H9 (cell line): Measurements from ENCODE around the gene CHCHD6. TPM values are rescaled to one million over a fixed set of nuclear protein-coding genes. Genes with fewer than 3 reads are reported as not detected.
A peak's percentile ranks its signal among the peaks of the same experiment; 100 is the strongest.

Experiments
- DNase-seq: peaks from one replicate; pipeline ENCODE4 v3.0.0-alpha.2; 2017
- H2AFZ ChIP-seq: one replicate; pipeline ENCODE4 v1.6.1; 2013; ENCODE audit warnings: mild to moderate bottlenecking, low read length, control low read depth, moderate library complexity
- H2AK5ac ChIP-seq: 2 replicates; pipeline ENCODE4 v1.6.1; 2013; ENCODE audit warnings: low read length, control low read depth, mixed read lengths; ENCODE audit not compliant: insufficient read length
- H2BK120ac ChIP-seq: one replicate; pipeline ENCODE4 v1.6.1; 2013; ENCODE audit warnings: low read depth, mild to moderate bottlenecking, low read length, control low read depth, inconsistent platforms; ENCODE audit not compliant: poor library complexity, severe bottlenecking
- H2BK12ac ChIP-seq: 2 replicates; pipeline ENCODE4 v1.6.1; 2013; ENCODE audit warnings: low read length, control low read depth, mixed read lengths, low read depth; ENCODE audit not compliant: insufficient read length
- H2BK15ac ChIP-seq: 2 replicates; pipeline ENCODE4 v1.6.1; 2013; ENCODE audit warnings: low read depth, low read length, control low read depth
- H2BK20ac ChIP-seq: one replicate; pipeline ENCODE4 v1.6.1; 2013; ENCODE audit warnings: low read depth, mild to moderate bottlenecking, low read length, control low read depth, inconsistent platforms; ENCODE audit not compliant: poor library complexity, severe bottlenecking
- H2BK5ac ChIP-seq: 2 replicates; pipeline ENCODE4 v1.6.1; 2013; ENCODE audit warnings: low read length, control low read depth, mixed read lengths; ENCODE audit not compliant: insufficient read length
- H3K14ac ChIP-seq: 2 replicates; pipeline ENCODE4 v1.6.1; 2013; ENCODE audit warnings: low read length, control low read depth; ENCODE audit not compliant: insufficient read depth
- H3K18ac ChIP-seq: 2 replicates; pipeline ENCODE4 v1.6.1; 2013; ENCODE audit warnings: low read depth, mild to moderate bottlenecking, mixed read lengths, low read length, control low read depth; ENCODE audit not compliant: insufficient read length
- H3K23ac ChIP-seq: 2 replicates; pipeline ENCODE4 v1.6.1; 2013; ENCODE audit warnings: low read length, control low read depth, mixed read lengths, low read depth; ENCODE audit not compliant: insufficient read length
- H3K23me2 ChIP-seq: 2 replicates; pipeline ENCODE4 v1.6.1; 2013; ENCODE audit warnings: low read depth, mild to moderate bottlenecking, mixed read lengths, low read length, control low read depth; ENCODE audit not compliant: insufficient read length, poor library complexity, severe bottlenecking
- H3K27ac ChIP-seq: 2 replicates; pipeline ENCODE4 v1.5.1; 2013; ENCODE audit warnings: low read length, control low read depth, mixed read lengths, low read depth; ENCODE audit not compliant: insufficient read length
- H3K27me3 ChIP-seq: 2 replicates; pipeline ENCODE4 v1.6.1; 2013; ENCODE audit warnings: low read length, control low read depth, inconsistent platforms; ENCODE audit not compliant: insufficient read depth
- H3K4ac ChIP-seq: 2 replicates; pipeline ENCODE4 v1.6.1; 2013; ENCODE audit warnings: low read depth, mild to moderate bottlenecking, control low read depth, inconsistent platforms, low read length, moderate library complexity
- H3K4me1 ChIP-seq: 2 replicates; pipeline ENCODE4 v1.6.1; 2013; ENCODE audit warnings: low read length, control low read depth, inconsistent platforms; ENCODE audit not compliant: insufficient read depth
- H3K4me2 ChIP-seq: 2 replicates; pipeline ENCODE4 v1.6.1; 2013; ENCODE audit warnings: low read length, control low read depth, mixed read lengths; ENCODE audit not compliant: insufficient read length, insufficient read depth
- H3K56ac ChIP-seq: 2 replicates; pipeline ENCODE4 v1.6.1; 2013; ENCODE audit warnings: low read depth, mild to moderate bottlenecking, mixed read lengths, low read length, control low read depth; ENCODE audit not compliant: insufficient read length
- H3K79me1 ChIP-seq: 2 replicates; pipeline ENCODE4 v1.6.1; 2013; ENCODE audit warnings: low read depth, mild to moderate bottlenecking, moderate library complexity, low read length, control low read depth, inconsistent platforms; ENCODE audit not compliant: insufficient read depth, poor library complexity, severe bottlenecking
- H3K79me2 ChIP-seq: 2 replicates; pipeline ENCODE4 v1.6.1; 2013; ENCODE audit warnings: low read length, control low read depth, inconsistent platforms; ENCODE audit not compliant: insufficient read depth
- H3K9ac ChIP-seq: 2 replicates; pipeline ENCODE4 v1.6.1; 2013; ENCODE audit warnings: low read length, control low read depth, mixed read lengths; ENCODE audit not compliant: insufficient read length; ENCODE audit errors: extremely low read depth
- H3K9me3 ChIP-seq: one replicate; pipeline ENCODE4 v1.6.1; 2013; ENCODE audit warnings: low read depth, low read length, inconsistent platforms; ENCODE audit not compliant: control insufficient read depth
- H3T11ph ChIP-seq: one replicate; pipeline ENCODE4 v1.6.1; 2013; ENCODE audit warnings: mild to moderate bottlenecking, low read length, control low read depth, inconsistent platforms
- H4K20me1 ChIP-seq: one replicate; pipeline ENCODE4 v1.6.1; 2013; ENCODE audit not compliant: control insufficient read depth, insufficient read length, insufficient read depth
- H4K5ac ChIP-seq: 2 replicates; pipeline ENCODE4 v1.6.1; 2013; ENCODE audit warnings: low read depth, mild to moderate bottlenecking, mixed read lengths, low read length, control low read depth; ENCODE audit not compliant: insufficient read length
- H4K8ac ChIP-seq: replicated peaks from 2 replicates; pipeline ENCODE4 v1.6.1; 2013; ENCODE audit warnings: low read length, control low read depth, mixed read lengths, low read depth; ENCODE audit not compliant: insufficient read length
- H4K91ac ChIP-seq: 2 replicates; pipeline ENCODE4 v1.6.1; 2013; ENCODE audit warnings: low read depth, mild to moderate bottlenecking, moderate library complexity, mixed read lengths, low read length, control low read depth; ENCODE audit not compliant: insufficient read length
- H3K27ac Mint-ChIP-seq, 3 experiments: 2 replicates in 2 of 3; 3 replicates in 1 of 3; pipeline ENCODE4 v1.8.0; 2020 to 2021; ENCODE audit warnings: mixed read lengths in 3 of 3, mild to moderate bottlenecking in 1 of 3, moderate library complexity in 1 of 3
- H3K27me3 Mint-ChIP-seq: 2 replicates; pipeline ENCODE4 v1.8.0; 2021; ENCODE audit warnings: low read depth, mild to moderate bottlenecking, moderate library complexity, mixed read lengths
- H3K36me3 Mint-ChIP-seq, 3 experiments: 2 replicates in 2 of 3; 3 replicates in 1 of 3; pipeline ENCODE4 v1.8.0; 2020 to 2021; ENCODE audit warnings: low read depth in 3 of 3, mixed read lengths in 3 of 3; ENCODE audit not compliant: insufficient read depth in 1 of 3
- H3K4me1 Mint-ChIP-seq, 2 experiments: 2 replicates each; pipeline ENCODE4 v1.8.0; 2020; ENCODE audit warnings: mixed read lengths in 2 of 2
- H3K4me3 Mint-ChIP-seq, 2 experiments: 2 replicates in 1 of 2; 3 replicates in 1 of 2; pipeline ENCODE4 v1.8.0; 2020 to 2021; ENCODE audit warnings: mild to moderate bottlenecking in 2 of 2, mixed read lengths in 2 of 2, moderate library complexity in 1 of 2
- H3K9me3 Mint-ChIP-seq, 2 experiments: 2 replicates in 1 of 2; 3 replicates in 1 of 2; pipeline ENCODE4 v1.8.0; 2020; ENCODE audit warnings: mild to moderate bottlenecking in 2 of 2, mixed read lengths in 2 of 2, moderate library complexity in 1 of 2
- CTCF ChIP-seq: fragments of 200-600 bp; sonication (generic); conservative IDR thresholded peaks from 3 replicates; pipeline ENCODE4 v1.8.0; 2021; ENCODE audit warnings: antibody characterized with exemption, mild to moderate bottlenecking
- whole genome bisulfite sequencing: extraction: QIAGEN DNeasy Blood & Tissue Kit; methylation state at CpG from one replicate; pipeline ENCODE4 v1.1.7; 2013; ENCODE audit warnings: missing lambda C conversion rate, low lambda C conversion rate, mixed read lengths; ENCODE audit not compliant: insufficient read length; ENCODE audit errors: extremely low coverage; 5-methylcytosine and 5-hydroxymethylcytosine counted together
- total RNA-seq: library from RNA; stranded (reverse); gene quantifications from 2 replicates; pipeline ENCODE4 v1.2.1, GENCODE V29; 2021

The CHCHD6 gene
- total RNA-seq, 1 experiment from 2014 or later: 34.2 TPM

GRCh38 chr3:126962756-126963155 is 258.7 kb downstream of the CHCHD6 start:
- no peaks in the 10 kb centered on the region for H3K27me3 Mint-ChIP-seq

More at GRCh38 chr3:126962756-126963155, 258.7 kb downstream of the CHCHD6 start:
- no peak overlapping the region for H3K23ac ChIP-seq
- H2BK15ac ChIP-seq: no peak overlapping the region
- Mint-ChIP-seq H3K9me3 (no peaks in the 10 kb centered on the region), H3K4me1 (peaks cover 20 to 26% of the 10 kb centered on the region in 2 experiments), H3K27ac (peak overlapping the region in 1 of 3 experiments; percentile 85; a peak in 2 of 7 replicates), H3K4me3 (no peak overlapping the region), H3K36me3 (no peaks in the 10 kb centered on the region; a peak in 1 of 7 replicates)
- no peaks in the 10 kb centered on the region for H3K9me3 ChIP-seq
- H3K18ac ChIP-seq: no peak overlapping the region
- H3K27me3 ChIP-seq: no peaks in the 10 kb centered on the region
- no CpG with 5 or more reads among the region's 8 CpGs for WGBS
- TF ChIP-seq CTCF: no peak
- H3K4me1 ChIP-seq: no peaks in the 10 kb centered on the region
- no peak overlapping the region for H3K4me2 ChIP-seq
- H4K91ac ChIP-seq: no peak overlapping the region
- H2BK12ac ChIP-seq: no peak overlapping the region
- no peaks in the 10 kb centered on the region for H3K79me2 ChIP-seq
- H3K14ac ChIP-seq: no peak overlapping the region
- no peak overlapping the region for H3K56ac ChIP-seq
- no peak overlapping the region for H2AFZ ChIP-seq
- H4K20me1 ChIP-seq: no peaks in the 10 kb centered on the region
- no peak overlapping the region for H3K4ac ChIP-seq
- no peak overlapping the region for H4K8ac ChIP-seq
- H3K79me1 ChIP-seq: no peaks in the 10 kb centered on the region
- H3T11ph ChIP-seq: no peak overlapping the region
- H2BK5ac ChIP-seq: no peak overlapping the region
- DNase-seq: no peak
- H3K23me2 ChIP-seq: no peaks in the 10 kb centered on the region
- no peak overlapping the region for H2BK20ac ChIP-seq
- H4K5ac ChIP-seq: no peak overlapping the region
- H3K27ac ChIP-seq: no peak overlapping the region
- H2AK5ac ChIP-seq: no peak overlapping the region
- H3K9ac ChIP-seq: no peak overlapping the region
- no peak overlapping the region for H2BK120ac ChIP-seq
